Midbrain (tissue), 1 donor: ENCODE data around the gene RGS4.

Experiments used
- DNase-seq: peaks from one replicate; lab custom pipeline; 2025; lab: John Stamatoyannopoulos, UW

Gene RGS4

GRCh38 chr1:163102590-163102989 lies 33.4 kb downstream of the RGS4 start:
- DNase-seq = no peak

GRCh38 chr1:163104385-163105099 lies 35.4 kb downstream of the RGS4 start:
- no peak for DNase-seq

GRCh38 chr1:163106364-163106987 lies 37.3 kb downstream of the RGS4 start:
- DNase-seq = no peak

GRCh38 chr1:163107655-163108054 lies 38.5 kb downstream of the RGS4 start:
- no peak for DNase-seq

- no peak for DNase-seq
Measured at GRCh38 chr1:163115887-163116286, 46.7 kb downstream of the RGS4 start.

GRCh38 chr1:163119707-163120106 lies 50.5 kb downstream of the RGS4 start:
- no peak for DNase-seq

- DNase-seq = no peak
Measured at GRCh38 chr1:163120372-163120771, 51.2 kb downstream of the RGS4 start.

- no peak for DNase-seq
Measured at GRCh38 chr1:163124812-163125211, 55.7 kb downstream of the RGS4 start.
